ENCODE data around the gene OSBPL10.

The OSBPL10 gene

DNA sequence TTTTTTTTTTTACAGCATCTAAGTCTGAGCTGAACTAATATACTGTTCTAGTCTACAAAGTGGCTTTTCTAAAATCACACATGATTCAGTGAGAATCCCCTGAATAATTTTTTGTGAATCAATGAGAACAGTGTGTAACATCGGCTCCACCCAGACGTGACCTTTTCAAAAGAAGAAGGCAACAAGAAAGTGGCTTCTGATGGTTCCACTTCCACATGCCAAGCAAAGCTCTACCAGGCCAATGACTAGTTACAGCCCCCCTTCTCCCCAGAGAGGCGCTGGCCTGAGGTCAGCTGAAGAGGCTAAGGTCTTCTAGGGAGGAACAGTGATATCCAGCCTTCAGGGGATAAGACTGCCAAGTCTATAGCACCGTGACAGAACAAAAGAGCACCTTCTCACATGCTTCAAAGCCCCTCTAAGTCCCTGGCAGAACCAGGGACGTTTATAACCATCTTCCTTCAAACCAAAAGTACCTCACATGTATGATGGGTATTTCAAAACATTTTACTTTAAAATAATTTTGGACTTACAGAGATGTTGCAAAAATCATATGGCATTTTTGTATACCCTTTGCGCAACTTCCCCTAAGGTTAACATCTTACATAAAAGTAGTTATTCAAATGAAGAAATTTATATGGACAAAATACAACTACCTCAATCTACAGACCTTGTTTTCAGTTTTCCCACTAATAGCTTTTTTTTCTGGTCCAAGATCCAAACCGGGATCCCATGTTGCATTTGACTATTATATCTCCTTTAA is 177.9 kb downstream of the OSBPL10 start:
- Histone ChIP-seq H3K9me3 (no peaks in the 10 kb centered on the region), H3K27me3 (no peaks in the 10 kb centered on the region), H3K4me1 (no peaks in the 10 kb centered on the region), H3K36me3 (no peaks in the 10 kb centered on the region), H3K4me3 (ENCODE audit: low read depth, low read length) (no peak overlapping the region)
- no peak for DNase-seq
- TF ChIP-seq, protein P1, sequence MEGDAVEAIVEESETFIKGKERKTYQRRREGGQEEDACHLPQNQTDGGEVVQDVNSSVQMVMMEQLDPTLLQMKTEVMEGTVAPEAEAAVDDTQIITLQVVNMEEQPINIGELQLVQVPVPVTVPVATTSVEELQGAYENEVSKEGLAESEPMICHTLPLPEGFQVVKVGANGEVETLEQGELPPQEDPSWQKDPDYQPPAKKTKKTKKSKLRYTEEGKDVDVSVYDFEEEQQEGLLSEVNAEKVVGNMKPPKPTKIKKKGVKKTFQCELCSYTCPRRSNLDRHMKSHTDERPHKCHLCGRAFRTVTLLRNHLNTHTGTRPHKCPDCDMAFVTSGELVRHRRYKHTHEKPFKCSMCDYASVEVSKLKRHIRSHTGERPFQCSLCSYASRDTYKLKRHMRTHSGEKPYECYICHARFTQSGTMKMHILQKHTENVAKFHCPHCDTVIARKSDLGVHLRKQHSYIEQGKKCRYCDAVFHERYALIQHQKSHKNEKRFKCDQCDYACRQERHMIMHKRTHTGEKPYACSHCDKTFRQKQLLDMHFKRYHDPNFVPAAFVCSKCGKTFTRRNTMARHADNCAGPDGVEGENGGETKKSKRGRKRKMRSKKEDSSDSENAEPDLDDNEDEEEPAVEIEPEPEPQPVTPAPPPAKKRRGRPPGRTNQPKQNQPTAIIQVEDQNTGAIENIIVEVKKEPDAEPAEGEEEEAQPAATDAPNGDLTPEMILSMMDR (IDR thresholded peaks at IDR 0.05; ENCODE audit: low read depth, low read length) = no peak

DNA sequence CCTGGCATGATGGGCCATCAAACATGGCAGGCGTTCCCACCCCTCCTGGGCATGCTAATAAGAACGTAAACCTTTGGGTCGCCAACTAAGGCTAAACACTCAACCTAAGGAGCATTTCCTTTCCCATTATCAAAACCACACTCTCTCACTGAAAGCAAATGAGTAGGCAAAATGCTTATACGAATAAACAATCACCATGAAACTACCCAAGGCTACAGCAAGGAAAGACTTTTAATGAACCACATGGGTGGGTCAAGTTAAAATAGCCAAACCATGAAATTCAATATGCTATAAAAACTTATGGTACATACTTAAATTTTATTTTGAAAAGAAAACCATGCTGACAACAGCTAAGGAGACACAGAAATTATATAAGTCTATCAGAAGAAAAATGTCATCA is 180.6 kb downstream of the OSBPL10 start:
- no peak for DNase-seq
- no peaks in the 10 kb centered on the region for H3K36me3 ChIP-seq
- no peaks in the 10 kb centered on the region for H3K9me3 ChIP-seq
- TF ChIP-seq, protein P1 (IDR thresholded peaks at IDR 0.05; ENCODE audit: low read depth, low read length) = no peak
- H3K4me1 ChIP-seq = no peaks in the 10 kb centered on the region
- H3K4me3 ChIP-seq (ENCODE audit: low read depth, low read length) = no peak overlapping the region
- no peaks in the 10 kb centered on the region for H3K27me3 ChIP-seq

DNA sequence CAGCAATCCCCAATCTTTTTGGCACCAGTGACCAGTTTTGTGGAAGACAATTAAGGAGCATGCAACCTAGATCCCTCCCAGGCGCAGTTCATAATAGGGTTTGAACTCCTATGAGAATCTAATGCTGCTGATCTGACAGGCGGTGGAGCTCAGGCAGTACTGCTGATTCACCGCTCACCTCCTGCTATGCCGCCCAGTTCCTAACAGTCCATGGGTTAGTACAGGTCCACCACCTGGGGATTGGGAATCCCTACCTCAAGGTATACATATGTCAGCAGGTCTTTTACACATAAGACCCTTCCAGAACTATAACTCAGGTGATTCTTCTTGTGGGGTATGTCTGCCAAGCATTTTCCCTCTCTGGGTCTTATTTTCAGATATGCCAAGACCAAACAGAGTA is 182.2 kb downstream of the OSBPL10 start:
- TF ChIP-seq, protein P1 (IDR thresholded peaks at IDR 0.05; ENCODE audit: low read depth, low read length) = no peak
- Histone ChIP-seq H3K4me1 (no peaks in the 10 kb centered on the region), H3K9me3 (no peaks in the 10 kb centered on the region), H3K4me3 (ENCODE audit: low read depth, low read length) (no peak overlapping the region), H3K36me3 (no peaks in the 10 kb centered on the region), H3K27me3 (no peaks in the 10 kb centered on the region)
- no peak for DNase-seq

DNA sequence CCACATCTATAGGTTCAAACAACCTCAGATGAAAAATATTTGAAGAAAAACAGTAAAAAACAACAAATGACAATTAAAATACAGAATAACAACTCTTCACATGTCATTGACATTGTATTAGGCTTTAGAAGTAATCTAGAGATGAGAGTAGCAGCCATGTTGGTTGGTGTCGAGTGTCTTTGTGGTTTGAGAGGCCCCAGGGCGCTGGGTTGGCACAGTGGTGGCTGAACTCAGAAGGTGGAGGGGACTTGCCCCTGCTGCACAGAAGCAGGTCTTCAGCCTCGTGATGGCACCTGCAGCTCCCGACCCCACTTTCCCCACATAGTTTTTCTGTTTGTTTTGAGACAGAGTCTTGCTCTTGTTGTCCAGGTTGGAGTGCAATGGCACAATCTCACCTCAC is 187.2 kb downstream of the OSBPL10 start:
- Histone ChIP-seq H3K27me3 (no peaks in the 10 kb centered on the region), H3K36me3 (no peaks in the 10 kb centered on the region), H3K4me3 (ENCODE audit: low read depth, low read length) (no peak overlapping the region), H3K9me3 (no peaks in the 10 kb centered on the region), H3K4me1 (no peaks in the 10 kb centered on the region)
- TF ChIP-seq, protein P1 (IDR thresholded peaks at IDR 0.05; ENCODE audit: low read depth, low read length) = no peak
- no peak for DNase-seq

DNA sequence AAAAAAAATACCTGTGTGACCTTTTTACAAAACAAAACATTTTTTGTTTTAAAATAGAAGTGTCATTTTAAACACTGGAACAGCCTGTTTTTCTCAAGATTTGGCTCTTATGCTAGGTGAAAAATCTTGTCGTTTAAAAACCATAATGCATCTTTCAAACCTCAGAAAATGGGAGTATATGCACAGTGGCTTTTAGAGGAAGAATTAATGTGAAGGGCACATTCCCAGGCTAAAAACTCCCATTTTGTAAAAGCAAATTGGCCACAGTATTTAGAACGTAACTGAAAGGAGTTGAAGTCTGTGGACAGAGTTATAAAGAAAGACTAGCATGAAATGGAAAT is 190.0 kb downstream of the OSBPL10 start:
- TF ChIP-seq, protein P1 (IDR thresholded peaks at IDR 0.05; ENCODE audit: low read depth, low read length) = no peak
- H3K36me3 ChIP-seq = no peaks in the 10 kb centered on the region

DNA sequence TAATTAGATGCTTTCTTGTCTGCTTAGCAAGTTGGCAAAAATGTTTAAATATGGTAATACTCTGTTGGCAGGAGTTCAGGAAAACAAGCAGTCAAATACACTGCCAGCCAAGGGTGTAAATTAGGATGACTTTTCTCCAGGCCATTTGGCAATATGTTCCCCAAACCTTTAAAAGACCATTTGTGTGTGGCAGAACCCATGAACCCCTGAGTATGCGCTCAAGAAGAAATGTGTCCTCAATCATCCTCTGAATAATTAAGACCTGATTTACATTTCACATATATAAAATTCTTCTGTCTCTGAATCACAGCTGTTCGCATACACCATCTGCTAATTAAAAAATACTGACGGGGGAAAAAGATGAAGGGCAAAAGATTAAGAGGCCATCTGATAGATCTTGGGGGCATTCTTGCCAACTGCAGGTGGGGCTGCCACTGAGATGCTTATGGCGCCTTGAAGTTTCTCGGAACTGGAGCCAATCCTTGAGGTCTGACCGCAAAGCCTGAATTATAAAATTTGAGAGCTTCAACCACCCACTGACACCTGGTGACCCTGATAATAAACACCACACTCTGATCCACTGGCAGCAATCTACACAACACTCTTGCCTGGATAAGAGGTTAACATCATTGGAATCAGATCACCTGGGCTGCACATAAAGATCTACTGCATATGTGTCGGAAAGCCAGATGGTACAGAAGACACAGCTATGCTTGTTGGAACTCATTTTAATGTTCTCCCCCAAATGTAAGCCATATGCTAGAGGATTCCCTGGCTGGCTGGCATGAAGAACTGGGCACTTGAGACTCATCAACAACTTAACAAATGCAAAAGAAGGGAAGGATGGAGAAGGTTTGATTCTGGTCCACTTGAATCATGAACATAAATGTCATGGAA is 190.6 kb downstream of the OSBPL10 start:
- Histone ChIP-seq H3K4me3 (ENCODE audit: low read depth, low read length) (no peak overlapping the region), H3K4me1 (no peaks in the 10 kb centered on the region), H3K9me3 (no peaks in the 10 kb centered on the region), H3K36me3 (no peaks in the 10 kb centered on the region), H3K27me3 (no peaks in the 10 kb centered on the region)
- TF ChIP-seq, protein P1 (IDR thresholded peaks at IDR 0.05; ENCODE audit: low read depth, low read length) = no peak
- no peak for DNase-seq

More for the DNA sequence above, 190.0 kb downstream of the OSBPL10 start:
- no peak overlapping the region for H3K4me3 ChIP-seq (ENCODE audit: low read depth, low read length)
- no peak for DNase-seq
- no peaks in the 10 kb centered on the region for H3K27me3 ChIP-seq
- H3K9me3 ChIP-seq = no peaks in the 10 kb centered on the region
- no peaks in the 10 kb centered on the region for H3K4me1 ChIP-seq

Data from BE2C (cell line).